ENCODE measurements around the gene CTR9. TPM values are rescaled to one million over a fixed set of nuclear protein-coding genes. Genes with fewer than 3 reads are reported as not detected.

Gene CTR9
- total and polyA plus RNA-seq, 9 of the 15 experiments (the other 6 are each of a cell fraction or from before 2014, with no cell fraction given): 25.4 to 79.3 (median 47.3) TPM

DNA sequence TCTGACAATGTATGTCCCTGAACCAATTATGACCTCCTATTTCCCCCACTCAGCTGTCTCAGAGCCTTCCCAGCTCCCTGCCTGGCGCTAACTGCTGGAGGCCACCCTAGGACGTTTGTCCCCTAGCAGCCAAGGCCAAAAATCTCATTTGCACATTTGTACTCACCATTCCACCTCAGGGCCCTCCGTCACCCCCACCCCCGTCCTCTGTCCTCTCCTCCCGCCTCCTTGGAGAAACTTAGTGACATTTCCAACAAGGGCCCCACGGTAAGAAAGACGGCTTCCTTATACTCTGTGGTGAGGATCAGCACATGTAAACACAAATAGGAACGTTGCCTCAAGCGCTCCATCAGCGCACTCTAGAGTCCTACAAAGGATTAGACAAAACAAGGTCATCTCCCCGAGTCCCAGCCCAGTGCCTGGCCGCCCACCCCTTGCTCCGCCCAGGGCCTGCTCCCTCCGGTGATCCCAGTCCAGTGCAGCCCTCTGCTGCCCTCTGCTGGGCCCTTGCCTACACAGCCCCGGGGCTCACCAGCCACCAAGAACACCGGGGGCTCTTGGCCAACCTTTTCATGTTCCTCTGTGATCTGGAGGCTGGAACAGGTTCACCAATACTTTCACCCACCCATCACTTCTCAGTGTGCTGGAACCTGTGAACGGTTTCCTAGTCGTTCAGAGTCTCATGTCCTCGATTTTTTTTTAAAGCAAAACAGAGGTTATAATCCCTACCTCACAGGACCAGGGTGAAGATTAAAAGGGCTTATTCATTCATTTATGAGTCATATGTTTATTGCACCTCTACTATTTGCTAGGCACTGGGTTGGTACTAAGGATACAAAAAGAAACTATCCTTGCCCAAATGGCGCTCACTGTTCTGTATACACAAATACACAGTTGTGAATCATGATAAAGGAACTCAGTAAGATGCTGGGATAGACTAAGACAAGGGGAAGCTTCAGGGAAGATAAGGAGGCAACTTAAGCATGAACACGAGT is 15.3 kb upstream of the CTR9 start (continued):
- TF ChIP-seq POU5F1 (IDR thresholded peaks at IDR 0.05; ENCODE audit: borderline replicate concordance, low read depth, low read length, partially characterized antibody): peak; percentile 18
- peak; percentile 65 to 92 for TF ChIP-seq MAZ (CRISPR knock-in tag; conservative IDR thresholded peaks at IDR 0.05 in 1 of 2, IDR thresholded peaks at IDR 0.05 in 1 of 2)
- peak; percentile 10; the same call in 1 of the 2 replicates for TF ChIP-seq SMARCE1 (IDR thresholded peaks at IDR 0.05)
- 0 out of 2 replicates have a peak, but pooled peaks have one; percentile 45 for TF ChIP-seq THAP12 (CRISPR knock-in tag; IDR thresholded peaks at IDR 0.05)
- TF ChIP-seq, protein P1, sequence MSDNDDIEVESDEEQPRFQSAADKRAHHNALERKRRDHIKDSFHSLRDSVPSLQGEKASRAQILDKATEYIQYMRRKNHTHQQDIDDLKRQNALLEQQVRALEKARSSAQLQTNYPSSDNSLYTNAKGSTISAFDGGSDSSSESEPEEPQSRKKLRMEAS (CRISPR knock-in tag; IDR thresholded peaks at IDR 0.05): peak; percentile 61
- TF ChIP-seq KDM1A (IDR thresholded peaks at IDR 0.05): no peak
- TF ChIP-seq TFAP4 (CRISPR knock-in tag; IDR thresholded peaks at IDR 0.05; ENCODE audit: borderline replicate concordance): peak; percentile 83; the same call in 1 of the 2 replicates
- TF ChIP-seq ERF (CRISPR knock-in tag; IDR thresholded peaks at IDR 0.05): 0 out of 2 replicates have a peak, but pooled peaks have one; percentile 26
- no peak for TF ChIP-seq ASH1L (IDR thresholded peaks at IDR 0.05; ENCODE audit: borderline replicate concordance, low read depth, partially characterized antibody)
- TF ChIP-seq ZBTB17 (CRISPR knock-in tag; IDR thresholded peaks at IDR 0.05): 0 out of 2 replicates have a peak, but pooled peaks have one; percentile 30
- TF ChIP-seq ZNF583 (CRISPR knock-in tag; IDR thresholded peaks at IDR 0.05): 0 out of 2 replicates have a peak, but pooled peaks have one; percentile 43
- TF ChIP-seq ZNF77 (CRISPR knock-in tag; IDR thresholded peaks at IDR 0.05): no peak
- TF ChIP-seq STAG1 (CRISPR knock-in tag; IDR thresholded peaks at IDR 0.05; ENCODE audit: borderline replicate concordance): peak; percentile 100
- peak; percentile 67 for TF ChIP-seq GABPB1 (CRISPR knock-in tag; IDR thresholded peaks at IDR 0.05)
- TF ChIP-seq ILF3 (IDR thresholded peaks at IDR 0.05; ENCODE audit: borderline replicate concordance): no peak
- peak in 1 of 2 experiments; percentile 45; a peak in 1 of 4 replicates for TF ChIP-seq TBL1XR1 (IDR thresholded peaks at IDR 0.05; ENCODE audit: low read length in 2 of 2)
- peak; percentile 78; the same call in 1 of the 2 replicates for TF ChIP-seq ZNF24 (IDR thresholded peaks at IDR 0.05)
- no peak for TF ChIP-seq NR2C2 (CRISPR knock-in tag; IDR thresholded peaks at IDR 0.05)
- TF ChIP-seq NR2C2 (tag; IDR thresholded peaks at IDR 0.05): peak; percentile 64; the same call in 1 of the 2 replicates
- TF ChIP-seq NFIC (IDR thresholded peaks at IDR 0.05): no peak; the same call in 1 of the 2 replicates
- TF ChIP-seq NKRF (IDR thresholded peaks at IDR 0.05; ENCODE audit: borderline replicate concordance): no peak
